GM19455 (cell line): ENCODE measurements around the gene CAPN15.
"Not testable (repeated sequence)": the region's sequence is repeated elsewhere in the genome, so short reads cannot be mapped to it uniquely, and the experiment has no call there.

Experiments
- ATAC-seq: cut with Tn5 transposase; IDR thresholded peaks from one replicate; pipeline ENCODE4 v1.9.1; 2021; ENCODE audit not compliant: unreplicated experiment

Gene CAPN15

DNA sequence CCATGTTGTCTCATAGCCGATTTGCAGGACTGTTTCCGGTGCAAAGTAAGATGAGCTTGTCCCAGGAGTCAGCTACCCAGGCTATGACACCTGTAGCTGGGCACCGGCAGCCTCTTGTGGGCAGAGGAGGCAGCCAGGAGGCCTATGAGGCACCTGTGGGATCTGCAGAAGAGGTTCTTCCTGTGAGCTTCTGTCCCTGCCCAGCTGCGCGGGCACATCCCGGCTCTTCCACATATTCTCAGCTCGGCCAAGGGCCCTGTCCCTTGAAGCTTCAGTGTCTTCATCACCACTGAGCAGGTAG is 21.3 kb upstream of the CAPN15 start:
- no peak for ATAC-seq

DNA sequence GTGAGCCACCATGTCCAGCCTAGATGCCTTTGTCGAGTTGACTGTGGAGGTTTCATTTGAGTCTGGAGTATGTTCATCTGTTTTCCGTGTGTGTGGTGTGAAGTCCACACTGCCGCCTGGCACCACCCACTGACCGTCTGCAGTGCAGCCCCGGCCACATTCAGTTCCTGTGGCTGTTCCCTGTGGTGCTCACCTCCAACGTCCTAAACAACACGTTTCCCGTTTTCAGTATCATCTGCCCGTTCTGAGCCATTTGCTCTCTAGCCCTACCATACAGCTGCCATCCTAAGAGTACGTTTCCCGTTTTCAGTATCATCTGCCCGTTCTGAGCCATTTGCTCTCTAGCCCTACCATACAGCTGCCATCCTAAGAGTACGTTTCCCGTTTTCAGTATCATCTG is 20.0 kb upstream of the CAPN15 start:
- ATAC-seq: not testable (repeated sequence)

DNA sequence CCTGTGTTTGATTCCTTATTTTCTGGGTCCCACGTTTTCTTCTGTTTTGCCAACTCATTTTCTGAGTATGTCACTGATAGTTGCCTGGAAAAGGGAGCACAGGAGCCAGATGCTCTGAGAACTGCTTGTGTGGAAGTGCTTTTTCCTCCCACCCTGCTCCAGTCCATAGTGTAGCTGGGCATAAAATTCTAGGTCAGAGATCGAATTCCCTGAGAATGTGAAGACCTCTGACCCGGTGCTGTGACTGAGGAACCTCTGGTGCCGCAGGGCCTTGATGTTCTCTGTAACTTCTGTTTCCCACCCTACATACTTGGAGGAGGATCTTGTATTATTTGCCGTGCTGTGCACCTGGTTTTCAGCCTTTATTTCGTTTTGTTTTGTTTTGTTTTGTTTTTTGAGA is 19.5 kb upstream of the CAPN15 start:
- ATAC-seq: no peak

DNA sequence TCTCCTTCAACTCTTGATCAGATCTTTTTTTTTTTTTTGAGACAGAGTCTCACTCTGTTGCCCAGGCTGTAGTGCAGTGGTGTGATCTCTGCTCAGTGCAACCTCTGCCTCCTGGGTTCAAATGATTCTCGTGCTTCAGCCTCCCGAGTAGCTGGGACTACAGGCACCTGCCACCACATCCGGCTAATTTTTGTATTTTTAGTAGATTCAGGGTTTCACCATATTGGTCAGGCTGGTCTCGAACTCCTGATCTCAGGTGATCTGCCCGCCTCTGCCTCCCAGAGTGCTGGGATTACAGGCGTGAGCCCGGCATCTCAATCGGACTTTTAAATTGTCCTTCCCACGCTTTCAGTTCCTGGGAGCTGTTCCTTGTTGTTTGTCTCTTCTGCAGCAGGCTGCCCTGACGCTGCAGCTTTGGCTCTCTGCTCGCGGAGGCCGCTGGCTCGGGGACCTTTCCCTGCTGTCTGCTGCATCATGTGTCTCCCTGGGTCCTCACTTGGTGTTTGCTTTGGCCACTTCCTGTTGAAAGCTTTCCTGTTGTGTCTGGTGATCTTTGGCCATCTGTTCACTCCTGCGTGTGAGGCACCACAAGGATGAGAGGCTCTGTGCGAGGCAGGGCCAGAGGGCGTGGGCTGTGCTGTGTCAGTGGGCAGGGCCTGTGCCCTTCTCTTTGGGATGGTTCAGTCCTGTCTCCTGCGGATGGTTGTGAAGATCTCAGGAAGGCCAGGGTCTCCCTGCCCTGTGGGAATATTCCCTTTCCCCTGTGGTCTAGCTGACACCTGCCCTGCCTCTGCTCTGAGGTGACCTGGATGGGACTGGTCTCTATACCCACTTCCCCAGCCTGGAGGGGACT is 18.4 kb upstream of the CAPN15 start:
- no peak for ATAC-seq

DNA sequence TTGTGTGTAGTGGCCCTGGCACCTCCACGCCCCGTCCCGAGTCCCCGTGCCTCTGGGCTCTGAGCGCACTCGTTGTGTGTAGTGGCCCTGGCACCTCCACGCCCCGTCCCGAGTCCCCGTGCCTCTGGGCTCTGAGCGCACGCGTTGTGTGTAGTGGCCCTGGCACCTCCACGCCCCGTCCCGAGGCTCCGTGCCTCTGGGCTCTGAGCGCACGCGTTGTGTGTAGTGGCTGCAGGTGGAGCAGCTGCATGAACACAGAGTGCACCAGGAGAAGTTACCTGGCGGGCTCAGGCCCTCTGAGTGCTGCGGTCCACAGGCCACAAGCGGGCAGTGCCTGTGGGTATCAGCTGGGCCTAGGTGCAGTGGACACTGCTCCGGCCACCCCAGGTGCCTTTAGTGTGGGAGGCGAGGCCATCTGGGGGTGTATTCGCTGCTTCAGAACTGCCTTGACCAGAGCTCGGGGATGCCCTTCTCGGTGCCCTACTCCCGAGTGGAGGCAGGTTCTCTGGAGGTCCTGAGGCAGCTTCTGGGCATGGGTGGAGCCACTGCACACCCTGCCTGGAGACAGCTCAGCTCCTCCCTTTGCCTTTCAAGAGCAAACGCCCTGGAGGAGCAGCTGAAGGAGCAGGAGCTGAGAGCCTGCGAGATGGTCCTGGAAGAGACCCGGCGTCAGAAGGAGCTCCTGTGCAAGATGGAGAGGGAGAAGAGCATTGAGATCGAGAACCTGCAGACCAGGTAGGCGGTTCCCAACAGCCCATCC is 17.3 kb upstream of the CAPN15 start:
- ATAC-seq: no peak

DNA sequence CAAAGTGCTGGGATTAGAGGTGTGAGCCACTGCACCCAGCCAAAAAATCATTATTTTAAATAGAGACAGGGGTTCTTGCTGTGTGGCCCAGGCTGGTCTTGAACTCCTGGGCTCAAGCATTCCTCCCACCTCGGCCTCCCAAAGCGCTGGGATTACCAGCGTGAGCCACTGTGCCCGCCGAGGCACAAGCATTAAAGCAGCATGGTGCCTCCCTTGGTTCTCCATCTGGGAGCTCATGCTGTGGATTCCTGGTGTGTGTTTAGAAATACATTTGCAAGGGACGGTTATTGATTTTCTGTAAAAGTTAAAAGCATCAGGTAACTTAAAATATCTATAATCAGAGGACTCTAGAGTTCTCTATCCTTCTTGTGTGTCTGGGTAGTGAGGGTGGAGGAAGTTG is 14.7 kb upstream of the CAPN15 start:
- ATAC-seq: no peak

DNA sequence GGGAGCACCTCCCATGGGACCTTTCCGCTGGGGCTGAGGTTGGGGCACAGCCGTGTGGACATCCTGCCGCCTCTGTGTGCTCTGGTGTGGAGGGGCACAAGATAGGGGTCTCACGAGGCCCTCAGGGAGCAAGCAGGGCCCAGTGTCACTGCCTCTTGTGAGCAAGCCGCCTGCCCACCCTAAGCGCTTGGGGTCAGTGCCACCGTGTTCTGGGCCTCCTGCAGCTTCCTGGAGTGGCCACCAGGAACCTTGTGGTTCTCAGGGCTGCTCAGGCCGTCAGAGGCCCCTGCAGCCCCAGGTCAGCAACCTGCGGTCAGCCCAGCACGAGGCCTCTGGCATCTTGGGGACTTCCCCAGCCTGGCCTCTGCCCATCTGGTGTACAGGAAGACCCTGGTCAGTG is 13.6 kb upstream of the CAPN15 start:
- ATAC-seq: no peak

DNA sequence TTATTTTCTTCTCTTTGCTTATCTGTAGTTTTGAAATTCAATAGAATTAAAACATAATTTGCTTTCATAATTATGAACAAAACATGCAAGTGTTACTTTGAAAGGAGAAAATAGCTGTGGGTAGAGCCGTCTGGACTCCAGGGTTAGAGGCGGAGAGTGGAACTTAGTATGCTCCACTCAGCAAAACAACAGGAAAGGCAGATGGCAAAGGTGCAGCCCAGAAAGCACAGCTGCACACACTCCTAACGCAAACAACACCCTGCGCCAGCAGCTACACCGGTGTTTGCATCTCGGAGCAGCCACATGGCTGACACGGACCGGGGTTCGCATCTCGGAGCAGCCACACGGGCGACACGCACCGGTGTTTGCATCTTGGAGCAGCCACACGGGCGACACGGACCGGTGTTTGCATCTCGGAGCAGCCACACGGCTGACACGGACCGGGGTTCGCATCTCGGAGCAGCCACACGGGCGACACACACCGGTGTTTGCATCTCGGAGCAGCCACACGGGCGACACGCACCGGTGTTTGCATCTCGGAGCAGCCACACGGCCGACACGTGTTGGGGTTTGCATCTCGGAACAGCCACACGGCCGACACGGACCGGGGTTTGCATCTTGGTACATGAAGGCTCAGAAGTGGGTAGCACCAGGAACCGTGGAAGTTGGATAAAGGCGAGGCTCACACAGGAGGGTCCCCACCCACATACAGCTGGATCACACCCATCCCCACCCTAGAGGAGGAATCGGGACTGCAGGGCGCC is 12.2 kb upstream of the CAPN15 start:
- ATAC-seq: no peak

DNA sequence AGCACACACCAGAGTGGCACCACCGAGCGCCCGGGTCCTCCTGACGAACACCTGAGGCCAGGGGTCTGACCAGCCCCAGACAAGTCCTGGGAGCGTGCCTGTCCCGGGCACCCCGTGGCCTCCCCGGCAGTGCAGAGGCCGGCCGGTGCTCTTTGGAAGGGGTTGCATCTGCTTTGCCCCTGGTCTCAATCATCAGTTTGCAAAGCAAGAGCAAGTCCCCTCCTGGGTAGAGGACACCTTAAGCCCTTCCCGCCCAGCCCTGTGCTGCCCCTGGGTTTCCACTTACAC is 11.6 kb upstream of the CAPN15 start:
- no peak for ATAC-seq

DNA sequence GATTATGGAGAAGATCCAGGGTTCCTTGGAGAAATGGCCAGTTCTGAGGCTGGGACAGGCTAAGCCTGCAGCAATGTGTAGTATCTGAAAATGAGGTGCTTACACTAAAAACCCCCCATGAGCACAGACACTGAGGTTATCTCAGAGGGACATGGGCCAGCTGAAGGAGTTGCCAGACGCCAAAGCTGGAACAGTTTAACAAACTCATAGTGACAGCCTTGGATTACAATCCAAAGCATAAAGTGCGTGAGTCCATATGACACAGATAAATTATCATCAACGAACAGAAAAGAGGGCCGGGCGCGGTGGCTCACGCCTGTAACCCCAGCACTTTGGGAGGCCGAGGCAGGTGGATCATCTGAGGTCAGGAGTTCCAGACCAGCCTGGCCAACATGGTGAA is 11.2 kb upstream of the CAPN15 start:
- no peak for ATAC-seq

DNA sequence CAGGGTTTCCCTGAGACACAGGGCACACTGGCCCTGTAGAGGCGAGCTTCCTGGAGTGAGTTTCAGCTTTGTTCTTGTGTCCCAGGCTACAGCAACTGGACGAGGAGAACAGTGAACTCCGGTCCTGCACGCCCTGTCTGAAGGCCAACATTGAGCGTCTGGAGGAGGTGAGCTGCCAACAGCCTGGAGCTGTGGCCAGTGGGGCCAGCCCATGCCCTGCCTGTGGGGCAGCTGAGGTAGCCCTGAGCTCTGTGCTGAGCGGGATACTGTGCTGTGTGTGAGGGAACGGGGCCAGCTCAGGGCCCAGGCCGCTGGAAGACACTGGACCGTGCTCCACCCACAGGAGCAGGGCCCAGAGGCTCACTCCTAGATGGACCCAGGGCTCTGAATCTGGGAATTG is 8.7 kb upstream of the CAPN15 start:
- no peak for ATAC-seq

DNA sequence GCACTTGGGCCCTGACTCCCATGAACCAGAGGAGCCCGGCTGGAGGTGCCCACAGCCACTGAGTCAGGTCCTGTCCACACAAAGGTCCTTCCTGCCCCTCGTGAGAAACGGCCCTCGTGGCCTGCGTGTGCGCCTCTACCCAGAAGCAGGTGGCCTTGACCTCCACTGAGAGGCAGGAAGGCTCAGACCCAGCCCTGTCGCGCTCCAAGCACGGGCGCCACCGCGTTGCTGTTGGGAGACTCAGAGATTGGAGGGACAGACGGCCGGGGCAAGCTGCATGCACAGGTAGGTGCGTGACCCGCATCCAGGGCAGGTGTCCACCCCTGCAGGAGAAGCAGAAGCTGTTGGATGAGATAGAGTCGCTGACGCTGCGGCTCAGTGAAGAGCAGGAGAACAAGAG is 8.1 kb upstream of the CAPN15 start:
- ATAC-seq: no peak

DNA sequence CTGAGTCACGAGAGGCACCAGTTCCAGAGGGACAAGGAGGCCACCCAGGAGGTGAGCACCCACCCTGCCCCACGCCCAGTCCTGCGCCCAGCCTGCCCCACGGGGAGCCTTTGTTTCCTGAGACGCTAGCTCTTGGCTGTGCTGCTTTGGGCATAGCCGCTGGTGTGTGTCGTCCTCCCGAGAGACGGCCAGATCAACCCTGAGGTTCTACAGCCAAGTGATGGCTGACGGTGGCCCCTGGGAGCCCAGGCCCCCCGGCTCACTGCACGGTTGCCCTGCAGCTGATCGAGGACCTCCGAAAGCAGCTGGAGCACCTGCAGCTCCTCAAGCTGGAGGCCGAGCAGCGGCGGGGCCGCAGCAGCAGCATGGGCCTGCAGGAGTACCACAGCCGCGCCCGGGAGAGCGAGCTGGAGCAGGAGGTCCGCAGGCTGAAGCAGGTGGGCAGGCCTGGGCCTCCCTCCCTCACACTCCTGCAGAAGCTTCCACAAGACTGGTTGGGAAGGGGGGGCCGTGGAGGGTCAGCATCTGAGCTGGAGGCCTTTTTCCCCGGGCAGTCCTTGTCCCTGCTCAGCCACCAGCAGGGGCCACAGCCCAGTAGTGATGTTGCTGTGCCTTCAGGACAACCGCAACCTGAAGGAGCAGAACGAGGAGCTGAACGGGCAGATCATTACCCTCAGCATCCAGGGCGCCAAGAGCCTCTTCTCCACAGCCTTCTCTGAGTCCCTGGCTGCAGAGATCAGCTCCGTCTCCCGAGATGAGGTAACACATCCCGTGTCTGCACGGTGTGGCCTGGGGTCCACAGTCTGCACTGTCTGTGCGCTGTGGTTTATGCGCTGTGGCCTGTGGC is 7.4 kb upstream of the CAPN15 start:
- ATAC-seq: no peak

DNA sequence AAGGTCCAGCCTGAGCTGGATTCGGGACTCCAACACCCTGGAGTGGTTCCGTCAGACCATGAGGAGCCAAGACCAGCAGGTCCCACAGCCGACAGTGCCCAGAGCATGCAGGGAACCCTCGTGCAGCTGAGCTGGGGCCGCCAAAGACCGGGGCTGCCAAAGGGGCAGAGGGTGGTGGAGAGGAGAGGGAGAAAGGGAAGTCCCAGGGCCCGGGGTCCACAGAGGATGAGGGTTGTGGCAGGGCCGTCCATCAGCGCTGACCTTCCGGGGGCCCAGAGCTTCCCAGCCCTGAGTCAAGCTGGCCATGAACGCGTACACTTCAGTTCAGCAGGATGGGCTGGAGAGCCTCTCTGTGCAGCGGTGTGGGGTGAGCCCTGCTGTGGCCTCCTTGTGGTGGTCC is 6.7 kb upstream of the CAPN15 start:
- ATAC-seq: no peak

DNA sequence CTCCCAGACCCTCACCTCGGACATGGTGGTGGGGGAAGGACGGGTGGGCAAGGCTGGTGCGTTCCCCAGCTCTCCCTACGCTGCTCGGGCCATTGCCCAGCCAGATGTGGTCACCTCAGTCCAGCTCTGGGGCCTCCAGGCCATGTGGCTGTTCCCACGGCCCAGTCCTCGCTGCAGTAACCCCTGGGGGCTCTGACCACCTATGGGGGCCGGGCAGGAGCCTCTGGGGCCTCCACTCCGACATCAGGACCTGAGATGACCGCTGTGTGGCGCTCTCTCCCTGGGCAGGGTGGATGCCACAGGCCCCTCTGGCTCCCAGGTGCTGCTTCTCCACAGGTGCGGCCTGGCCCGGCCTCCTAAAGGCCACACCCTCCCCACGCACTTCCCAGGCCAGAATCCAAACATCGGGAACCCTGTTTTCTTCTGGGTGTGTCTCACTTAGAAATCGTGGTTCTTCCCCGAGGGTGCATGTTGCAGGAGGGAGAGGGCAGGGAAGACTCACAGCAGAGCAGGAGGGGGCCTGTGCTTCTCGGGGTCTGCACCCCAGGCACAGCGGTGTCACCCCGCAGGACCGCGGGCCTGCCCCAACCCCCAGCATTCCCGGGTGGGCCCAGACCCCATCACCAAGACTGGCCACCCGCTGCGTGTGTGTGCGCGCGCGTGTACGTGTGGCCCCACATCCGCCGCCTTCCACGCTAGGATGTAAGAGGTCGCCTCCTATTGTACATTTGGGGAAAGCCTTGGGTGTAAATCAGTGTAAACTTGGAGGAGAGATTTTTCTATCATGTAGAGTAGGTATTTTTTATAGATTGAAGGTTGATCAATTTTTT is 5.9 kb upstream of the CAPN15 start:
- no peak for ATAC-seq

DNA sequence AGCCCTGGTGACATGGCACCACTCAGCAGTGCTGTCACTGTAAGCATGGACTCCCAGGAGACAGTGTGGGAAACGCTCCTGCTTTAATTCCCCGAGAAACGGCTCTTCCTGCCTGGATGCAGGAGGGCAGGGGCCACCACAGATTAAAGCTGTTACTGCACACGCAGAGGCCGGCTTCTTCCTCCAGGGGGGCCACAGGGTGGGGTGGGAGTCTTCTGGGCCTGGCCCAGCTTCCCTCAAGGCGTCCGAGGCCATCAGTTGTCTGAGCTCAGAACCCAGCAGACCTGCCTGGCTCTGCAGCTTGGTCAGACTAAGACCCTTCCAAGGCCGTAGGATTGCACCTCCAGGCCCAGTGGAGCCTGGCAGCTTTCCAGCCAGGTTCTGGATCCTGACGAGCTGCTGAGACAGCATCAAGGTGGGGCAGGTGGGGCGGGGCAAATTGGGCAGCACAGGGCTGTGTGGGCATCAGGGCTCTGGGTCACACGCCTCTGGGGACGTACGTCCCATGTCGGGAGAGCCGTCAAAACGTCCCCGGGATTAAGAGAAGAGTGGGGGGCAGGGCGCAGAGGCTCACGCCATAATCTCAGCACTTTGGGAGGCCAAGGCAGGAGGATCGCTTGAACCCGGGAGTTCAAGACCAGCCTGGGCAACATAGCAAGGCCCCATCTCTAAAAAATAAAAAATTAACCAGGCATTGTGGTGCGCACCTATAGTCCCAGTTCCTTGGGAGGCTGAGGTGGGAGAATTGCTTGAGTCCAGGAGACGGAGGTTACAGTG is 5.0 kb upstream of the CAPN15 start:
- no peak for ATAC-seq

DNA sequence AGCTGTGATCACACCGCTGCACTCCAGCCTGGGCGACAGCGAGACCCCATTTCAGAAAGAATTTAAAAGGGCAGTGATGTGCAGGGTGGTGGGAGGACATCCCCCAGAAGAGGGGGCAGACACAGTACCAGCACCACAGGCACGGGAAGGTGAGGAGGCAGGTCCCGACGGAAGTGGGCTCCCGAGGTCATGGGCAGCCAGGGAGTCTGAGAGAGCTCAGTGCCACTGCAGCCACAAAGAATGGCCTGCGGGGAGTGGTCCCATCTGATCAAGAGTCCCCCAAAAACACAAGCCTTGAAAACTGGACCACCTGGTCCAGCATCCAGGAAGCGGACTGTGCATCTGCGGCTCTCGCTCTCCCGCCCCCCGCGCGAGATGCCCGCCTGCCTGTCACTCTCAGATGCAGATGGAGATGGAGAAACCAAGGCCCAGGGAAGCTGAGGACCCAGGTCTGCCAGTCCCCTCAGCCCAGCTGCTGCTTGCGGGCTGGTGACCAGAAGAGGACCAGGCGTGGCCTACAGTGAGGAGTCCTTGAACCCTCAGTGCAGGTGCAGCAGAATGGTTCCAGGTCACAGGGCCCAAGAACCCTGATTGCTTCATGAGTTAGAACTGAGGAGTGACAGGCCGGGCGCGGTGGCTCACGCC is 4.3 kb upstream of the CAPN15 start:
- ATAC-seq: no peak

DNA sequence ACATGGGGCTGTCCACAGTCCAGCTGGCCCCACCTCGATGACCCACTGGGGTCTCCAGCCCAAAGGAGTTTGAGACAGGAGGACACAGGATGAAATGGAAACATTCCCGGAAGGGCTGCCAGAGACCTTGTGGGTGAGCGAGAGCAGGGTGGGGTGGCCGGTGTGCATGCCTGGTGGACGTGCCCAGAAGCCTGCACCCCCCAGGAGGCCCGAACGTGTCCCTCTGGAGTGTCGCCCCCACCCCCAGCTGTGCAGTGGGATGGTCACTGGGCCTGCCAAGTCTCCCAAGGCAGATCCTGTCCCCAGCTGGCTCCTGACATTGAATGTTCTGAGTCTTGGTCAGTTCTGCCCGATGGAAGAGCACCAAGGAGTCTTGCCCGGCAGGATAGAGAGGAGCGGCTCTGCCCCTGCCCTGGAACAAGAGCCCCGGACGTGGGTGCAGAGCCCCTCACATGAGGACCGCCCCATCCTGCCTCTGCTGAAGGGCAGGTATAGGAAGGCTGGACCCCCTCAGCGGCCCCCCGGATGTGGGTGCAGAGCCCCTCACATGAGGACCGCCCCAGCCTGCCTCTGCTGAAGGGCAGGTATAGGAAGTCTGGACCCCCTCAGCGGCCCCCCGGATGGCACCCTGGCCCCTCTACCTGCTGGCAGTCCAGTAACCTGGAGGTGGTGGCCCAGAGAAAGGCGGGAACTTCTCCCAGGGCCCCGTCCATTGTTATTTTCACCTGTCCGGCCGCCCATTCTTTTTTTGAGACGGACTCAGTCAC is 3.1 kb upstream of the CAPN15 start:
- no peak for ATAC-seq
